KOPT-K1 (cell line): ENCODE results near the gene MYH11.
"Not testable (repeated sequence)": the region's sequence is repeated elsewhere in the genome, so short reads cannot be mapped to it uniquely, and the experiment has no call there.

Experiments used
- H3K27ac ChIP-seq: fragments of 200-600 bp; sonication (generic); 2 replicates; pipeline ENCODE4 v1.5.1; 2016; ENCODE audit warnings: antibody characterized with exemption, mild to moderate bottlenecking, low read depth, low read length; ENCODE audit not compliant: poor library complexity, severe bottlenecking
- H3K36me3 ChIP-seq: fragments of 200-600 bp; sonication (generic); 2 replicates; pipeline ENCODE4 v1.5.1; 2017; ENCODE audit warnings: antibody characterized with exemption, mild to moderate bottlenecking, low read length, moderate library complexity; ENCODE audit not compliant: insufficient read depth
- H3K9me3 ChIP-seq: fragments of 200-600 bp; sonication (generic); 2 replicates; pipeline ENCODE4 v1.5.1; 2017; ENCODE audit warnings: antibody characterized with exemption, low read length, mild to moderate bottlenecking; ENCODE audit not compliant: insufficient read depth, poor library complexity, severe bottlenecking

The MYH11 gene

DNA sequence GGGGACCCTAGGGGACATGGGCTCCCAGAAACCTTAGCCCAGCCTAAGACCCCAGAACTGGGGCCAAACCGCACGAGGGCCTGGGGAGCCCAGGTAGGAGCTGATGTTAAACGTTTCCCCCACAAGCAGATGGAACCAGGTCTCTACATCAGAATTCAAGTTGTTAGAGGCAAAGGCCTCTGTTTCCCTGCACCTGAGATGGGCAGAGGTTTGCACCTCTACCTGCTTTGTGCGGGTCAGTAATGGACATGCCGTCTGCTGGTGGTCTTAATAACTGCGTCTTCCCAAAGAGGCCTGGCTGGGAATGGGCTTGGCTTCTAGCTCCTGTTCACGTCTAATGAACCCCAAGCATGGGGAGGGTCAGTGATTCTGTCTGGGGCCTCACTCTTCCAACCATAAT is 127.7 kb downstream of the MYH11 start:
- no peak overlapping the region for H3K27ac ChIP-seq
- H3K9me3 ChIP-seq, result no peaks in the 10 kb centered on the region
- H3K36me3 ChIP-seq, result peaks cover 33% of the 10 kb centered on the region; the same call in 1 of the 2 replicates

DNA sequence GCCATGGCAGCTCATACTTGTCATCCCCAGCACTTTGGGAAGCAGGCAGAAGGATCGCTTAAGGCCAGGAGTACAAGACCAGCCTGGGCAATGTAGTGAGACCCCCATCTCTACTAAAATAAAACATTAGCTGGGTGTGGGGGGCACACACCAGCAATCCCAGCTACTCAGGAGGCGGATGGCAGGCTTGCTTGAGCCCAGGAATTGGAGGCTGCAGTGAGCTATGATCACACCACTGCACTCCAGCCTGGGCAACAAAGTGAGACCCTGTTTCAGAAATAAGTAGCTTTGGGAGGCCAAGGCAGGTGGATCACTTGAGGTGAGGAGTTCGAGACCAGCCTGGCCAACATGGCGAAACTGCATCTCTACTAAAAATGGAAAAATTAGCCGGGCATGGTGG is 129.1 kb downstream of the MYH11 start:
- not testable (repeated sequence) for H3K9me3 ChIP-seq, H3K27ac ChIP-seq
- H3K36me3 ChIP-seq, result peaks cover 35% of the 10 kb centered on the region; the same call in 1 of the 2 replicates

DNA sequence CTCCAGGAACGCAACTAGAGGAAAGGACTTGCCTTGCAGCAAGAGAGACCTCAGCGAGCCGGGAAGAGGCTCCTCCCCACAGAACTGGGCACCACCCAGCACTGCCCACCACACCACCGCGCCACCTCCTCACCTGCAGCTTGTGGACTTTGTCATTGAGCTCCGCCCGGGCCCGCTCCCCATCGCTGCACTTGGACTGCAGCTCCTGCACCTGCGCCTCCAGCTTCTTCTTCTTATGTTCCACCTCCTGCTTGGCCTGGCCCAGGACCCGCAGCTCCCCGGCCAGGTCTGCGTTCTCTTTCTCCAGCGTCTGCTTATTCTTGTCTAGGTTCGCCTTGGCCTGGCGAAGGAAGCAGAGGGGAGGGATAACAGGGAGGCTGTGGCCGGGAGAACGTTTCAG is 130.1 kb downstream of the MYH11 start:
- H3K27ac ChIP-seq, result no peak overlapping the region
- H3K36me3 ChIP-seq, result peaks cover 36% of the 10 kb centered on the region; the same call in 1 of the 2 replicates
- H3K9me3 ChIP-seq, result no peaks in the 10 kb centered on the region

DNA sequence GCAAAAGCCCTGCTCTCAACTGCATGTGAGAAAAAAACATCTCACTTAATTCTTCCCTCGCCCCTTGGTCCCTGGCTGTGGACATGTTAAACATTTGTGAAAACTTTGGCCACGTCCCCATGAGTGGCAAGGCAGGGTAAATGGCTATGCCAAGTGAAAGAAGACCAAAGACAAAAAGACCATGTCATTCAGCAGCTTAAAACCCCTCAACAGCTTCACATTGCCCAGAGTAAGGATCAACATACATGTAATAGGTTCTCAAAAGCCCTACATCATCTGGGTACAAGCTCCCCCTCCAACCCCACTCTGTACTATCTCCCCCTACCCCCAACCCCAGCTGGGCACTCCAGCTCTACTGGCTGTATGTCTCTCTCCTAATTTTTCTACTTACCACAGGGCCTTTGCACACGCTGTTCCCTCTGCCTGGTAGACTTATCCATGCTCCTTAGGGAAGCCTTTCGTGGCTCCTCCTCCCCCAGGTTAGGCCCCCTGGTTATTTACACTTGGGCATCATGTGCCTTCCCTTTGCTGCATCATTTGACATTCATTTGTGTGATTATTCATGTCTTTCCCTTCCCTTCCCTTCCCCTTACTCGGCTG is 131.1 kb downstream of the MYH11 start:
- Histone ChIP-seq H3K9me3 (no peaks in the 10 kb centered on the region), H3K27ac (no peak overlapping the region), H3K36me3 (peaks cover 46% of the 10 kb centered on the region; the same call in 1 of the 2 replicates)

DNA sequence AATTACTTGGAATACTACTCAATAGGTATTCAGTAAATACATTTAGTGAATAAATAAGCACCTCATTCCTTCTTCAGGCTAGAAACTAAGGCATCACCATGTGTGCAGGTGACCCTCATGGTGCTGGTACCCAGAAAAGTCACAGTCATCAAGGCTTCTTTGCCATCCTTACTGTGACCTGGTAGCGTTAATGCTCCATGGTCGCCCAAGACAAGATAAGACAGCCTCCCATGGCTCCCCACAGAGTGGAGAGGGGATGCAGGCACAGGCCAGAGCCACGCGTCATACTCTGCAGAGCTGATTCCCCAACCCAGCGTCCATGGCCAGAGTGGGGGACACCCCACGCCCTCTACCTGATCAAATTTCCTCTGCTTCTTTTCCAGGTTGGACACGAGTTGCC is 133.0 kb downstream of the MYH11 start:
- peaks cover 46% of the 10 kb centered on the region; the same call in 1 of the 2 replicates for H3K36me3 ChIP-seq
- H3K9me3 ChIP-seq, result no peaks in the 10 kb centered on the region
- H3K27ac ChIP-seq, result no peak overlapping the region

DNA sequence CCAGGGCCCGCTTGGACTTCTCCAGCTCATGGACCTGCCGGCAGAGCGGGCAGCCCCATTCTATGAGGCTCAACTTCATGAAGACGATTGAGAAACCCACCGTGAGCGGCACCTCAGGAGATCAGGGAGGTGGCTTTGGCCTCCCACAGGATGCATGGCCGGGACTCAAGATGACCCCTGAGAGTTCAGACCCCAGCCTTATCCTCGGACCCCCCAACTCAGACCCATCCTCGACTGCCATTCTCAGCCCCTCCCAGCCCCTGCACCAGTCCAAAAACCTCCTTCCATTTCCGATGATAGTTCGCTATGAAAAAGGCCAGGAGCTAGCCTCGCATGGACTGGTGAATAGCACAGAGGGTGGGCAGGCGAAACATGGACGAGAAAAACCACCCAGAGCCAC is 135.8 kb downstream of the MYH11 start:
- peaks cover 57% of the 10 kb centered on the region; the same call in 1 of the 2 replicates for H3K36me3 ChIP-seq
- no peak overlapping the region for H3K27ac ChIP-seq
- no peaks in the 10 kb centered on the region for H3K9me3 ChIP-seq

DNA sequence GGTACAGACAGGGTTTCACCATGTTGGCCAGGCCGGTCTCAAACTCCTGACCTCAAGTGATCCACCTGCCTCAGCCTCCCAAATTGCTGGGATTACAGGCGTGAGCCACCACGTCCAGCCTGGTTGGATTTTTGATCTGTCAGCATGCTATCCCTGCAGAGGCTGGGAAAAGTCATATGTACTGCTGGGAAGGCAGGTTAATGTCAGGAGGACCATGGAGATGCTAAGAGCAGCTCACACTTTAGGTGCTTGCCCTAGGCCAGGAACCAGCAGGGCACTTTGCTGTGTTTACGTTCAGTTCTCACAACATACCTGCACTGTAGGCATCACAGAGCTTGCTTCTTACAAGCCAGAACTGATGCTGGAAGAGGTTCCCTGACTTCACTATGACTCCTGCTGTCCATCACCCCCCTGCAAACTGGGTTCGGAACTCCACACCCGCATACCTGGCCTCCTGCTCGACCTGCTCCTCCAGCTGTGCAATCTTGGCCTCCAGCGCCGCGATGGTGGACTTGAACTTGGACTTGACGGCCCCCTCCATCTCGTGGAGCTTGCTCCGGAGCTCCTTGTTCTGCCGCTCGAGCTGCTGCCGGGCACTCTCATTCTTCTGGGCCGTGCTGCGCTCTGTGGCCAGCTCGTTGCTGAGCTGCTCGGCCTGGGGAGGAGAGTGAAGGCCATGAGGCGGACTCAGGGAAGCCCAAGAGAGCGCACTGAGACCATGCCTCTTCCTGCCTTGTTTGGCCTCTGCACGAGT is 140.0 kb downstream of the MYH11 start:
- Histone ChIP-seq H3K27ac (no peak overlapping the region), H3K9me3 (no peaks in the 10 kb centered on the region), H3K36me3 (peaks cover 51% of the 10 kb centered on the region; the same call in 1 of the 2 replicates)

DNA sequence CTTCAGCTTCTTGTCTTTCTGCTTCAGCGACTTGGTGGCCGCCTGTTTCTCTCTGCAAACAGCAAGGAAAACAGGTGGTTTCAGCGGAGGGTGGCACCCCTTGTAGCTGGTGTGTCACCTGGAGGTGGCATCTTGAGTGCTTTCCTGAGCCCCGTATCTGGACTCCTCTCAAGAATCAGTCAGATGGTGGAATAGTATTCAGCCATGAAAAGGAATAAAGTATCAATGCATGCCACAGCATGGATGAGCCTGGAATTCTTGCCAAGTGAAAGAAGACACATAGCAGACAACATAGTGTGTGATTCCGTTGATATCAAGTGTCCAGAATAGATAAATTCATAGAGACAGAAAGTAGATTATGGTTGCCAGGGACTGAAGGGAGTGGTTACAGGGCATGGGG is 141.6 kb downstream of the MYH11 start:
- no peak overlapping the region for H3K27ac ChIP-seq
- no peaks in the 10 kb centered on the region for H3K9me3 ChIP-seq
- H3K36me3 ChIP-seq, result peaks cover 40% of the 10 kb centered on the region; the same call in 1 of the 2 replicates

DNA sequence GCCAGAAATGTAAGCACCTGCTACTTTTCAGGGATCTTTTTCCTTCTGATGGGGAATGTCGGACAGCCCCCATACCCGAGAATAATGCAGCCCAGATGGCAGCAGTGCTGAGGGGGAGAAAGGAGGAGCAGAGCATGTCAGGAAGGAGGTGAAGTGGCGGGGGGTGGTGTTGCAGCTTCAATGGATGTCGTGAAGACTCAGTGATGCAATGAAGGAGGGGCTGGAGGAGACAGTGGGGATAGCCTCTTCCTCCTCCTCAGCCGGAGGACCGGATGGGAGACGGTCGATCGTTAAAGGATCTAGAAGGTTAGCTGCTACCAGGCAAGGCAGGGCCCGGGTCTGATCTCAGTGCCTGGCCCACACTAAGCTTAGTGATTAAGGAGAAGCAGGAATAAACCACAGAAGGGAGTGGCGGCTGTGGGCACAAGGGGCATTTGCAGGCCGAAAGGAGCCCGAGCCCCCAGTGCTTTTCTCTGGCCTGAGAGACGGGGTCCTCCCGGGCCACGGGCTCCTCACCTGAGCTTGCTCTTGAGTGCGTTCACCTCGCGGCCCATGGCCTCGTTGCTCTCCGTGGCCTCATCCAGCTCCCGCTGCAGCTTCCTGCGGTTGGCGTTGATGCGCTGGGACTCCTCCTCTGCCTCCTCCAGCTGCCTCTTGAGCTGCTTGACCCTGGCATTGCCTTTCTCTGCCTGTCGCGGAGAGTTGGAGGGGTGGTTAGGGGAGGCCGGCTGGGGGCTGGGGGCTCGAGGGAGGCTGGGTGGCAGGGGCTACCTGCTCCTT is 142.2 kb downstream of the MYH11 start:
- H3K27ac ChIP-seq, result no peak overlapping the region
- peaks cover 45% of the 10 kb centered on the region; the same call in 1 of the 2 replicates for H3K36me3 ChIP-seq
- H3K9me3 ChIP-seq, result no peaks in the 10 kb centered on the region

DNA sequence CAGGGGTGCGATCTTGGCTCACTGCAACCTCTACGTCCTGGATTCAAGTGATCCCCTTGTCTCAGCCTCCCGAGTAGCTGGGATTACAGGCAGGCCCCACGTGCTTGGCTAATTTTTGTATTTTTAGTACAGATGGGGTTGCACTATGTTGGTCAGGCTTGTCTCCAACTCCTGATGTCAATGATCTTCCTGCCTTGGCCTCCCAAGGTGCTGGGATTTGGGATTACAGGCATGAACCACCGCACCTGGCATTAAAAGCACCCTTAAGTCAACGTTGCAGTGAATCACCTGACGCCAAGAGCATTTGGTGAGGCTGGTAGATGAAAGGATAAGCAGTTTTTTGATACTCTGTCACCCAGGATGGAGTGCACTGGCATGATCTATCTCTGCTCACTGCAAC is 147.8 kb downstream of the MYH11 start:
- Histone ChIP-seq H3K9me3 (no peaks in the 10 kb centered on the region), H3K27ac (no peak overlapping the region), H3K36me3 (peaks cover 54% of the 10 kb centered on the region)

DNA sequence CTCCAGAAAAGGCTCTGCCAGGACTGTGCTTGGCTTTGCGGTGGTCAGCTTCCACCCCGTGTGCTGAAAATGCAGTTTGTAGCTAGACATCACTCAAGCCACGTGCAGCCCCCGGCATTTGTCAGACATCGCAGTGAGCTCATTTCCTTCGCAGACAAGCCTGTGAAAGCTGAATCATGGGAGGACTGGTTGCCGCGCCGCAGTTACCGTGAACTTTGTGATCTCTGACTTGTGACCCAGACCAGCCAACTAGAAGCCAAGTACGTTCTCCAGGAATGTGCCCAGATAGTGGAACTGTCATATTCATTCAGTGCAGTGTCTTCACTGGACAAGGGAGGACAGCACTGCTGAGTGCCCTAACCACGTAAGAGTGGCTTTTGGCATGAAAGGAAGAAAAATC is 148.7 kb downstream of the MYH11 start:
- no peak overlapping the region for H3K27ac ChIP-seq
- peaks cover 53% of the 10 kb centered on the region for H3K36me3 ChIP-seq
- H3K9me3 ChIP-seq, result no peaks in the 10 kb centered on the region

DNA sequence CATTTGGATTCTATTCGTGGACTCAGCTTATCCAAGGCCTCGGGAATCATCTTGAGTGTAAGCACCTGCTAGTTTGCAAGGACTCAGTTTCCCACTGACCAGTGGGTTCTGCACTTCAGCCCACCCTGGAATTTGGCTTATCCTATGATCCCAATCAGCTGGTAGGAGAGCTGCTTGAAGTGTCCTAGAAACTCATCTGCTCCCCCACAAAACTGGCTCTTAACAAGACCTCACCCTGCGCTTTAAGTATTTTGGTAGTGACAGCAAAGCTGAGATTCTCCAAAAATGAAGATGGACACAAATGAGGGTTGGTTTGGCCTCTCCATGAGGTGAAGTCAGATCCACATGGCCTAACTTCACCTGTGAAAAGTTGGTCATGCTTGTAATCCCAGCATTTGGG is 149.5 kb downstream of the MYH11 start:
- Histone ChIP-seq H3K9me3 (no peaks in the 10 kb centered on the region), H3K27ac (no peak overlapping the region), H3K36me3 (peaks cover 61% of the 10 kb centered on the region)

DNA sequence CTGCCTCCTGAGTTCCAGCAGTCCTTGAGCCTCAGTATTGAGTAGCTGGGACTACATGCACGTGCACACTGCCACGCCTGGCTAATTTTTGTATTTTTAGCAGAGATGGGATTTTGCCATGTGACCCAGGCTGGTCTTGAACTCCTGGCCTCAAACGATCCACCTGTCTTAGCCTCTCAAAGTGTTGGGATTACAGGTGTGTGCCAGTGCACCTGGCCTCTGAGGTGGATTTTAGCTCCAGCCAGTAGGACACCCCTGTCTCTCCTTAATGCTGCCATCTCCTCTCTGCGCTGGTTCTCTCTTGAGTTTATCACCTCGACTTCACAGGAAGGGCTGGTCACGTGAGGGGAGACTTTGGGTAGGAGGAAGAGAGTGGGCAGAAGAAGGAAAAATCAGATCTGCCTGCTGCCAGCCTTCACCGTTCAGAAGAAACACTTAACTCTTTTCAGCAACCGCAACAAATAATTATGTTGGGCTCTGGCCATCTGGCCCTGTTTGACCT is 151.7 kb downstream of the MYH11 start:
- Histone ChIP-seq H3K9me3 (no peaks in the 10 kb centered on the region), H3K36me3 (peaks cover 83% of the 10 kb centered on the region), H3K27ac (no peak overlapping the region)

DNA sequence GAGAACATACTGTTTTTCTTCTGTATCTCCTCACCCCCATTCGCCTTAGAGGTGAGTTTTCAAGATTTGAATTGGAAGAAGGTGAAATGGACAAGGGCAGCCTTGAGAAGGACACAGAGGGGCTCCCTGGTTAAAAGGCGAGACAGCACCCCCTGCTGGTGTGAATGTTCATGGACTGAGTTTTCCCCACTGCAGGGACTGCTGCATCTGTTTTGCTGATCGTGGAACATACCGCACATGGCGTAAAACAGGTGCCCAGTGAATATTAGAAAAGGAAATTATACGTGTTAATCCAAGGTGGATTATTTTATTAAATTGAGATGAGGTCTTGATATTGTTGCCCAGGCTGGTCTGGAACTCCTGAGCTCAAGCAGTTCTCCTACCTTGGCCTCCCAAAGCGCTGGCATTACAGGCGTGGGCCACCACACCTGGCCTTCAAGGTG is 152.3 kb downstream of the MYH11 start:
- H3K27ac ChIP-seq, result no peak overlapping the region
- no peaks in the 10 kb centered on the region for H3K9me3 ChIP-seq
- H3K36me3 ChIP-seq, result peaks cover 83% of the 10 kb centered on the region
